ENCODE data around the gene CCDC201.

CCDC201 gene

DNA sequence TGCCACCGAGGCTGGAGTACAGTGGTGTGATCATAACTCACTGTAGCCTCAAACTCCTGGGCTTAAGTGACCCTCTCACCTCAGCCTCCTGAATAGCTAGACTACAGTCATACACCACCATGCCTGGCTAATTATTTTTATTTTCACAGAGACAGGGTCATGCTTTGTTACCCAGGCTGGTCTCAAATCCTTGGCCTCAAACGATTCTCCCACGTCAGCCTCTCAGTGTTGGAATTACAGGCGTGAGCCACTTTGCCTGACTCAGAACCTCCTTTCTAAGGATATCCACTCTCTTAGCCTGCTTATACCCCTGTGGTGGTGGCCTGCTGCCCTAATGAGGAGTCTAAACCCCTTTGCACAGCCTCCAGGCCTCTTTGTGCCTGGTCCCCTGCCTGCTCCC, 11.3 kb upstream of the CCDC201 start:
- TF ChIP-seq SIN3A (IDR thresholded peaks at IDR 0.05; ENCODE audit: borderline replicate concordance, insufficient read depth, low read length) (no peak), POLR2AphosphoS5 (IDR thresholded peaks at IDR 0.05; ENCODE audit: low read depth, low read length) (no peak), FOXP2 (optimal IDR thresholded peaks at IDR 0.05; ENCODE audit: borderline replicate concordance, extremely low read depth, extremely low read length, insufficient read depth) (no peak), TAF1 (IDR thresholded peaks at IDR 0.05; ENCODE audit: borderline replicate concordance, insufficient read depth, low read length) (no peak)
- TF ChIP-seq, protein P1, sequence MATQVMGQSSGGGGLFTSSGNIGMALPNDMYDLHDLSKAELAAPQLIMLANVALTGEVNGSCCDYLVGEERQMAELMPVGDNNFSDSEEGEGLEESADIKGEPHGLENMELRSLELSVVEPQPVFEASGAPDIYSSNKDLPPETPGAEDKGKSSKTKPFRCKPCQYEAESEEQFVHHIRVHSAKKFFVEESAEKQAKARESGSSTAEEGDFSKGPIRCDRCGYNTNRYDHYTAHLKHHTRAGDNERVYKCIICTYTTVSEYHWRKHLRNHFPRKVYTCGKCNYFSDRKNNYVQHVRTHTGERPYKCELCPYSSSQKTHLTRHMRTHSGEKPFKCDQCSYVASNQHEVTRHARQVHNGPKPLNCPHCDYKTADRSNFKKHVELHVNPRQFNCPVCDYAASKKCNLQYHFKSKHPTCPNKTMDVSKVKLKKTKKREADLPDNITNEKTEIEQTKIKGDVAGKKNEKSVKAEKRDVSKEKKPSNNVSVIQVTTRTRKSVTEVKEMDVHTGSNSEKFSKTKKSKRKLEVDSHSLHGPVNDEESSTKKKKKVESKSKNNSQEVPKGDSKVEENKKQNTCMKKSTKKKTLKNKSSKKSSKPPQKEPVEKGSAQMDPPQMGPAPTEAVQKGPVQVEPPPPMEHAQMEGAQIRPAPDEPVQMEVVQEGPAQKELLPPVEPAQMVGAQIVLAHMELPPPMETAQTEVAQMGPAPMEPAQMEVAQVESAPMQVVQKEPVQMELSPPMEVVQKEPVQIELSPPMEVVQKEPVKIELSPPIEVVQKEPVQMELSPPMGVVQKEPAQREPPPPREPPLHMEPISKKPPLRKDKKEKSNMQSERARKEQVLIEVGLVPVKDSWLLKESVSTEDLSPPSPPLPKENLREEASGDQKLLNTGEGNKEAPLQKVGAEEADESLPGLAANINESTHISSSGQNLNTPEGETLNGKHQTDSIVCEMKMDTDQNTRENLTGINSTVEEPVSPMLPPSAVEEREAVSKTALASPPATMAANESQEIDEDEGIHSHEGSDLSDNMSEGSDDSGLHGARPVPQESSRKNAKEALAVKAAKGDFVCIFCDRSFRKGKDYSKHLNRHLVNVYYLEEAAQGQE (IDR thresholded peaks at IDR 0.05; ENCODE audit: insufficient read depth in 1 of 2, low read depth in 2 of 2, low read length in 2 of 2): no peak

DNA sequence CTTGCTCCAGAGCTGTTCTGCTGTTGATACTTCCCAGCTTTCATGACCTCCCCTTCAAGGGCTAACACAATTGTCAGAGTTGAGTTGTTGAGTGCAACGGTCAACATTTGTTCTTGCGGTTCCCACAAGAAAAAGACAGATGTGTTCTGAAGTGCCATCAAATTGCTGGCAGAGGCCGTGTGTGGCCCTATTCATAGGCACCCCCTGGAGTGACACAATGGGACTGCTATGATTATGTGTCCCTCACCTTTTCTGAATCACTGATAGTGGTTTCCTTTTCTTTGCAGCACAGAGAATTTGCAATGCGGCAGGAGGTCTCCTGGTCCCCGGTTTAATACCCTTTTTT, 9.6 kb upstream of the CCDC201 start:
- TF ChIP-seq SIN3A (IDR thresholded peaks at IDR 0.05; ENCODE audit: borderline replicate concordance, insufficient read depth, low read length) (no peak), POLR2AphosphoS5 (IDR thresholded peaks at IDR 0.05; ENCODE audit: low read depth, low read length) (no peak), FOXP2 (optimal IDR thresholded peaks at IDR 0.05; ENCODE audit: borderline replicate concordance, extremely low read depth, extremely low read length, insufficient read depth) (no peak), TAF1 (IDR thresholded peaks at IDR 0.05; ENCODE audit: borderline replicate concordance, insufficient read depth, low read length) (no peak)
- TF ChIP-seq, protein P1 (IDR thresholded peaks at IDR 0.05; ENCODE audit: insufficient read depth in 1 of 2, low read depth in 2 of 2, low read length in 2 of 2): no peak

DNA sequence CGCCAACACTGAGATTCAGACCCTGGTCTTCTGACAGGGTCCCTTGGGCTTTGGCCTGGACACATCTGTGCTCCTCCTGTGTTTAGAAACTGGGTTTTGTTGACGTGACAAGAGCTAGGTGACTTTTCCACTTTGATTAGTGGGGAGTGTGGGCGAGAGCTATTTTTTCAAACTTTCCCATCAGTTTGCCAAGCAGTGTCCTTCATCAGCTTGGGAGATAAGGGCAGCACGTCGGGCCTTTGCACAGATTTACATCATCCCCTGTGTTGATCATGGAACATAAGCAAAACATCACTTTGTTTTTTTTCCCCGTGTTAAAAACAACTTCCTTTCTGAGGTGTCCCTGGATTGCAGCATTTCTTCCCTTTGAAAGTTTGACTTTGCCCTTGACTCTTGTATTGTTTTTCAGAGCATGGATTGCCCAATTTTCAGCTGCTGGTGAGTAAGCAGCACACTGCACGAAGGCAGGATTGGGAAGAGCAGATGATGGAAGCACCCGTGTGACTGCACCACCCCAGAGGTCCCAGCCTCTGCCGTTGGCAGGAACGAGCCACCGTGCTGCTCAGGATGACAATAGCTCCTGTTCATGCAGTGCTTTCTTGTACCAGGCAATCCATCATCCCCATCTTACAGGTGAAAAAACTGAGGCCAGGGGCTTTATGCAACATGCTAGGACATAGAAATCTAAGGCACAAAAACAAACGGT, 9.0 kb upstream of the CCDC201 start:
- TF ChIP-seq SIN3A (IDR thresholded peaks at IDR 0.05; ENCODE audit: borderline replicate concordance, insufficient read depth, low read length): no peak
- TF ChIP-seq, protein P1 (IDR thresholded peaks at IDR 0.05; ENCODE audit: insufficient read depth in 1 of 2, low read depth in 2 of 2, low read length in 2 of 2): no peak
- no peak for TF ChIP-seq FOXP2 (optimal IDR thresholded peaks at IDR 0.05; ENCODE audit: borderline replicate concordance, extremely low read depth, extremely low read length, insufficient read depth)
- no peak for TF ChIP-seq TAF1 (IDR thresholded peaks at IDR 0.05; ENCODE audit: borderline replicate concordance, insufficient read depth, low read length)
- TF ChIP-seq POLR2AphosphoS5 (IDR thresholded peaks at IDR 0.05; ENCODE audit: low read depth, low read length): no peak

DNA sequence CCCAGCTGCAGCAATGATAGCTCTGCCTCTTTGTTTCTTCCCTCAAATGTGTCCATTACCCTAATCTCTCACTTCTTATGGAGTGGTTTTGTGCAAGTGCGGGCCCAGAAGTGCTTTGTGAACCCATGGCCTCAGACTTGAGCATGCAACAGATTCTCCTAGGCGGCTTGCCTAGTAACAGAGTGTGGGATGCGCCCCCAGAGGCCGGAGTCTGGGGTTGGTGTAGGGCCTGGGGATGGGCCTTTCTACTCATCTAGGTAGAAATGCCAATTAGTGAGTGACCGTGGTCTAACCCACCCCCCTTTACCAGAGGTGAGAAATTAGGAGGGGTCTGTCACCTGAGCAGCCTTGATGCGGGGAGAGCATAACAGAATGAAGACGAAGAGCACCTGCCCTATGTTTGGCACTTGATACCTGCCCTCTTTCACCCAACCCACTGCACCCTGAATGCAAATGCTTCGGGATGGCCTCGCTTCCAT, 8.4 kb upstream of the CCDC201 start:
- TF ChIP-seq POLR2AphosphoS5 (IDR thresholded peaks at IDR 0.05; ENCODE audit: low read depth, low read length) (no peak), FOXP2 (optimal IDR thresholded peaks at IDR 0.05; ENCODE audit: borderline replicate concordance, extremely low read depth, extremely low read length, insufficient read depth) (no peak), SIN3A (IDR thresholded peaks at IDR 0.05; ENCODE audit: borderline replicate concordance, insufficient read depth, low read length) (no peak), TAF1 (IDR thresholded peaks at IDR 0.05; ENCODE audit: borderline replicate concordance, insufficient read depth, low read length) (no peak)
- TF ChIP-seq, protein P1 (IDR thresholded peaks at IDR 0.05; ENCODE audit: insufficient read depth in 1 of 2, low read depth in 2 of 2, low read length in 2 of 2): no peak

All from PFSK-1 (cell line).